Osteocyte (in vitro differentiated cells): ENCODE measurements around the gene FLNC. TPM values are rescaled to one million over a fixed set of nuclear protein-coding genes. Genes with fewer than 3 reads are reported as not detected.

Experiments used
- DNase-seq: peaks from one replicate; pipeline ENCODE4 v3.0.0; 2021; ENCODE audit warnings: mixed read lengths; ENCODE audit not compliant: unreplicated experiment; ENCODE audit errors: extremely low spot score
- H3K27ac Mint-ChIP-seq: one replicate; pipeline ENCODE4 v1.8.0; 2021; ENCODE audit warnings: mild to moderate bottlenecking, mixed read lengths; ENCODE audit not compliant: unreplicated experiment
- H3K27me3 Mint-ChIP-seq: one replicate; pipeline ENCODE4 v1.8.0; 2021; ENCODE audit warnings: mixed read lengths; ENCODE audit not compliant: unreplicated experiment
- H3K36me3 Mint-ChIP-seq: one replicate; pipeline ENCODE4 v1.8.0; 2021; ENCODE audit warnings: mixed read lengths; ENCODE audit not compliant: unreplicated experiment
- H3K4me1 Mint-ChIP-seq: one replicate; pipeline ENCODE4 v1.8.0; 2021; ENCODE audit warnings: mixed read lengths; ENCODE audit not compliant: unreplicated experiment
- H3K4me3 Mint-ChIP-seq: one replicate; pipeline ENCODE4 v1.8.0; 2021; ENCODE audit warnings: mild to moderate bottlenecking, moderate library complexity, mixed read lengths; ENCODE audit not compliant: unreplicated experiment
- H3K9me3 Mint-ChIP-seq: one replicate; pipeline ENCODE4 v1.8.0; 2021; ENCODE audit warnings: mixed read lengths; ENCODE audit not compliant: unreplicated experiment
- total RNA-seq: library from RNA; stranded (reverse); gene quantifications from 2 replicates; pipeline ENCODE4 v1.2.1, GENCODE V29; 2021
- TF ChIP-seq, protein P1 (sequence below): fragments of 200-600 bp; sonication (generic); IDR thresholded peaks from 2 replicates; pipeline ENCODE4 v1.5.0; 2021; ENCODE audit warnings: antibody characterized with exemption, mild to moderate bottlenecking, moderate library complexity

Gene FLNC
- total RNA-seq, 1 donor from 2014 or later = 26.9 TPM

DNA sequence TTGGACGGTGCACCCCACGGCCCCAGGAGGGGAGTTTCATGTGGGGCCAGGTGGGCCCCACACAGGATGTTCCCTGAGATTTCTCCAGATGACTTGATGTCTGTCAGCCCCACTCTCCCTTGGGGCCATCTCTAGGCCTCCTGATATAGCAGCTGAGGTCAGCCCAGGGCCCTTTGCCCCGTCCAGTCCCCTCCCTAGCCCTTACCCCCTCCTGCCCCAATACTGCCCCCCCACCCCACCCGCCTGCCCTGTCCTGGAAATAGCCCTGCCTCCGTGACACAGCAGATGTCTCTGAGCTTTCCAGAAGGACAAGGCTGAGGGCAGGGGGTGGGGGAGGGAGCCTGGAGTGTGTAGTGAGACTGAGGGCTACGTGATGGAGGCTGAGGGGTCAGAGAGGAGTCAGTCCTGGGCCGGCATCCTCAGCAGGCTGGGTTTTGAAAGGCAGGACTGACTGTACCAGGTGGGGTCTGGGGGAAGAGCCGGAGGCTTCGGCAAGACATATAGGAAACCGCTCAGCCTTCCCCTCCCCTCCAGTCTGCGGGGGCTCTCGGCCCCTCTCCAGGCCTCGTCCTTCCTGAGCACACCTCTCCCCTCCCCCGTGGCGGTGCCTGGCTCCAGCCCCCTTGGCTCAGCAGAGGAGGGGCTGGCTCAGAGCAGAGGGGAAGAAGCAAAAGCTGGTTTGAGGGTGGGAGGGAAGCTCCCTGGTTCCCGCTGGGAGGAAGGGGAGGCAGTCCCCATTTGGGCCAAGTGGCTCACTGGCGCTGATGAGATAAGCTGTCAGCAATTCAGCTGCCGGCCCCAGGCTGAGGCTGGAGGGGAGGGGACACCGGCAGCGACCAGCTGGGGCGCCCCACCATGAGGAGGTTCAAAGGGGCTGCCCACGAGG, 2.0 kb downstream of the FLNC start:
- peaks cover 55% of the 10 kb centered on the region for H3K4me1 Mint-ChIP-seq
- no peaks in the 10 kb centered on the region for H3K9me3 Mint-ChIP-seq
- H3K27me3 Mint-ChIP-seq = no peaks in the 10 kb centered on the region
- peak overlapping the region; percentile 76 for H3K27ac Mint-ChIP-seq
- DNase-seq = no peak
- peaks cover 3% of the 10 kb centered on the region for H3K36me3 Mint-ChIP-seq
- H3K4me3 Mint-ChIP-seq = peak overlapping the region; percentile 74
- TF ChIP-seq, protein P1, sequence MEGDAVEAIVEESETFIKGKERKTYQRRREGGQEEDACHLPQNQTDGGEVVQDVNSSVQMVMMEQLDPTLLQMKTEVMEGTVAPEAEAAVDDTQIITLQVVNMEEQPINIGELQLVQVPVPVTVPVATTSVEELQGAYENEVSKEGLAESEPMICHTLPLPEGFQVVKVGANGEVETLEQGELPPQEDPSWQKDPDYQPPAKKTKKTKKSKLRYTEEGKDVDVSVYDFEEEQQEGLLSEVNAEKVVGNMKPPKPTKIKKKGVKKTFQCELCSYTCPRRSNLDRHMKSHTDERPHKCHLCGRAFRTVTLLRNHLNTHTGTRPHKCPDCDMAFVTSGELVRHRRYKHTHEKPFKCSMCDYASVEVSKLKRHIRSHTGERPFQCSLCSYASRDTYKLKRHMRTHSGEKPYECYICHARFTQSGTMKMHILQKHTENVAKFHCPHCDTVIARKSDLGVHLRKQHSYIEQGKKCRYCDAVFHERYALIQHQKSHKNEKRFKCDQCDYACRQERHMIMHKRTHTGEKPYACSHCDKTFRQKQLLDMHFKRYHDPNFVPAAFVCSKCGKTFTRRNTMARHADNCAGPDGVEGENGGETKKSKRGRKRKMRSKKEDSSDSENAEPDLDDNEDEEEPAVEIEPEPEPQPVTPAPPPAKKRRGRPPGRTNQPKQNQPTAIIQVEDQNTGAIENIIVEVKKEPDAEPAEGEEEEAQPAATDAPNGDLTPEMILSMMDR = no peak

DNA sequence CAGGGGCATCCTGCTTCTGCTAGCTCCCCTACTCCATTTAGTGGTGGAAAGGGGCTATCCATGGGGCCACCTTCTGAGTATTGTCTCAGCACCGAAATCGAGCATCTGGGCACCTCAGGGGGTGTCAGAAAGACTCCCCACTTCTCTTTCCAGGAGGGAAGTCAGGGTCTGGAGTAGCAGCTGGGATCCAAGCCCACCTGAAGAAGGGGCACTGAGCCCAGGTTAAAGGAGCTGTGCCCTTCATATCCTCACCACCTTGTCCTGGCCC, 2.6 kb downstream of the FLNC start:
- peak overlapping the region; percentile 76 for H3K27ac Mint-ChIP-seq
- DNase-seq = no peak
- H3K36me3 Mint-ChIP-seq = peaks cover 3% of the 10 kb centered on the region
- H3K27me3 Mint-ChIP-seq = no peaks in the 10 kb centered on the region
- TF ChIP-seq, protein P1 = no peak
- peaks cover 50% of the 10 kb centered on the region for H3K4me1 Mint-ChIP-seq
- H3K9me3 Mint-ChIP-seq = no peaks in the 10 kb centered on the region
- peak overlapping the region; percentile 38 for H3K4me3 Mint-ChIP-seq

DNA sequence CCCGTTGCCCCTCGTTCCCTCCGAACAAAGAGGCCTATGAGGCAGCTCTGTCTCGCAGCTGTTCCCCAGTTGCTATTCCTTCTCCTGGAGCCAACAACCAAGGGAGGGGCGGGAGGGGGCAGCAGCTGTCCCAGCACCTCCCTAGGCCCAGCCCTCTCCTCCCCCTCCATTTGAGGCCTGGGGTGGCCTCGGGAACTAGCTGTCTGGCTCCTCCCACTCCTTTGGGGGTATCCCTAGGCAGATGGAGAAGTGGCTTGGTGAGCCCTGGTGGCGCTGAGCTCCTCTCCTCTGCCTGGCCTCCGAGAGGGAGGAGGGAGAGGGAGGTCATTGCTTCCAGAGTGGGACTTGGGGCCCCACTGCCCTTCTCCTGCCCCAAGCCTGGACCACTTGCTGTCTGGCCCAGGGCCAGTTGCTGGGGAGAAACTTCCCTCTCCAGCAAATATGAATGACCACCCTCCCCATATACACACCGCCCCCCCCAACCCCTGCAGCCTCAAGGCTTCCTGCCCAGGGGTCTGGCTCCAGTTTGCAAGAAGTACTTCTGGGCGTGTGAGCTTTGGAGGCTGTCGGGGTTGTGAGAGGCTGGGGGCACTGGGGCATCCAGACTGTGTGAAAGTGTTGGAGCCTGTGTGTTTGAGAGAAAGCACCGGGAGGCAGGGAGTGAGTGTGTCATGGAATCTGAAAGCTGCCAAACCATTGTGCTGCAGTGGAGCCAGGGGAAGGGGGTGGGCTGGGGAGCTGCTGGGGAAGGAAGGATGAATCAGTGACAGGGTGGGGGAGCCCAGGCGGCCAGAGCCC, 3.1 kb downstream of the FLNC start:
- peaks cover 3% of the 10 kb centered on the region for H3K36me3 Mint-ChIP-seq
- DNase-seq = no peak
- H3K4me1 Mint-ChIP-seq = peaks cover 45% of the 10 kb centered on the region
- peak overlapping the region; percentile 38 for H3K4me3 Mint-ChIP-seq
- no peaks in the 10 kb centered on the region for H3K27me3 Mint-ChIP-seq
- H3K27ac Mint-ChIP-seq = peak overlapping the region; percentile 76
- TF ChIP-seq, protein P1 = no peak
- no peaks in the 10 kb centered on the region for H3K9me3 Mint-ChIP-seq

DNA sequence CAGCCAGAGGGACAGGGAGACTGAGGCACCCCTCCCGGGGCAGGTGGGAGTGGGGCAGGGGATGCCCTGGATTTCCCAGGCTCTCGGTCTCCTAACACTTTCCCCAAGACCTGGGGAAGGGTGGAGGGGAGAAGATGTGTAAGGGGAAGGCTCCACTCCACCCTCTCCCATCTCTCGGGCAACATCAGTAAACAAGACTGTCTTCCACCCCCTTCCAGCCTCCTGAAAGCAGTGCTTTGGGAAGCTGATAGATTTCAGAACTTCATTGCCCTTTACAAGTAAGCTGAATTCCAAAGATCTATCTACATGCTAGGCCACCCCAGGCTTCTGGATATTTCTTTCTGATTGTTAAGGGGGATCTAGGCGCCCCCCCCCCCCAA, 3.7 kb downstream of the FLNC start:
- Mint-ChIP-seq H3K9me3 (no peaks in the 10 kb centered on the region), H3K36me3 (peaks cover 3% of the 10 kb centered on the region), H3K27me3 (no peaks in the 10 kb centered on the region), H3K27ac (peak overlapping the region; percentile 76), H3K4me3 (no peak overlapping the region), H3K4me1 (peaks cover 42% of the 10 kb centered on the region)
- TF ChIP-seq, protein P1 = no peak
- DNase-seq = no peak

DNA sequence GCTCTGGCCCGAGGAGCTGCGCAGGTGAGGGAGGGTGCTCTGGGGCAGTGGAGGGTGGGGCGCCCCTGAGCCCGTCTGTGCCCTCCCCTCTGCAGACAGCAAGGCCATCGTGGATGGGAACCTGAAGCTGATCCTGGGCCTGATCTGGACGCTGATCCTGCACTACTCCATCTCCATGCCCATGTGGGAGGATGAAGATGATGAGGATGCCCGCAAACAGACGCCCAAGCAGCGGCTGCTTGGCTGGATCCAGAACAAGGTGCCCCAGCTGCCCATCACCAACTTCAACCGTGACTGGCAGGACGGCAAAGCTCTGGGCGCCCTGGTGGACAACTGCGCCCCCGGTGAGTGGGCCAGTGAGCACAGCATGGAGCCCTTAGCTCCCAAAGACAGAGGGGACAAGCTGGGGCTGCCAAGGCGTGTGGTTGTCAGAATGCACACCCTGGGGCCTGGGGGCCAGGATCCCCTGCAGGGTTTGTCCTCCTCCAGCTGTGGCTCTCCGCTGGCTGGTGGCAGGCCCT, 5.1 kb downstream of the FLNC start:
- Mint-ChIP-seq H3K9me3 (no peaks in the 10 kb centered on the region), H3K4me1 (peaks cover 37% of the 10 kb centered on the region), H3K27me3 (no peaks in the 10 kb centered on the region)

More for the DNA sequence above, 5.1 kb downstream of the FLNC start:
- no peak overlapping the region for H3K27ac Mint-ChIP-seq
- peaks cover 3% of the 10 kb centered on the region for H3K36me3 Mint-ChIP-seq
- no peak for DNase-seq
- TF ChIP-seq, protein P1 = no peak
- no peak overlapping the region for H3K4me3 Mint-ChIP-seq
